Loucy (cell line): ENCODE results near the gene DTNB.

Experiments
- EZH2phosphoT487 ChIP-seq: fragments of 200-600 bp; IDR thresholded peaks from 2 replicates; pipeline ENCODE4 v1.6.1; 2018; ENCODE audit warnings: antibody characterized with exemption, mild to moderate bottlenecking, moderate library complexity, borderline replicate concordance
- TF ChIP-seq, protein P1 (sequence below): fragments of 200-600 bp; sonication (generic); conservative IDR thresholded peaks from 2 replicates; pipeline ENCODE4 v1.5.1; 2014; ENCODE audit warnings: mild to moderate bottlenecking, antibody characterized with exemption, low read length

DNA sequence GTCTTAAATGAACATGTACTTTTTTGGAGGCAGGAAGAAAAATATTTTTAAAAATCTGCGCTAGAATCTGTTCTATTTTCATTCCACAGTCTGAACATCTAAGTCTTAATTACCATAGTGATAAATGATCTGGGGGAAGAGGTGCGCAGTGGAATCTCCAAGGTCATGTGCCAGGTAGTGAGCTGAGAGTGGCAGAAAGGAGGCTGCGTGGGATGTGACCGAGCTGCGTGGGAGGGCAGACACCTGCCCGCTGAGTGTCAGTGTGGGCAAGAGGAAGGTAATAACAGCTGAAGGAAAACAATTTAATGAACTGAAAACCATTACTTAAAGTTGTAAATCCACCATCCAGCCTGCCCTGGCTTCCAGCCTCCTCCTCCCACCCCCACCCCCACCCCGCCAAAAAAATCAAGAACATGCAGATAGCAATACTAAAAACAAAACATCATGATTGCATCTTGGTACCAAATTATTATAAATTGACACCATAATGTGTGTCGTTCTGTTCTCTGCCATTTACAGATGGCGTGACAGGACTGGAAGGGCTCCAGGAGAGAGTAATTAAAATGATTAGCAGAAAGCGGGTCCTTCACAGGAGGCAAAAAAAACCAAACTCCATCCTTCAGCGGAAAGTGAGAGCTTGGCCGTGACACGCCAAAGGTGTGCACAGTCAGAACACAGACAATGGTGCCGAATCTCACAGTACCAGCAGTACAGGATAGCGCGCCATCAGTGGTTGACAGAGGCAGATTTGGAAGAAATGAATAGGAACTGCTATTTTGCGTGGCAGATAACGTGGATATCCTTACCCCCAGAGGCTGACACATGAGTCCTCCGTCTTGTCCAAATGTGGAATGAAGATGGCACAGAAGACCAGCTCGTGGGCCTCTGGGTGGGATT, 11.4 kb upstream of the DTNB start:
- TF ChIP-seq, protein P1, sequence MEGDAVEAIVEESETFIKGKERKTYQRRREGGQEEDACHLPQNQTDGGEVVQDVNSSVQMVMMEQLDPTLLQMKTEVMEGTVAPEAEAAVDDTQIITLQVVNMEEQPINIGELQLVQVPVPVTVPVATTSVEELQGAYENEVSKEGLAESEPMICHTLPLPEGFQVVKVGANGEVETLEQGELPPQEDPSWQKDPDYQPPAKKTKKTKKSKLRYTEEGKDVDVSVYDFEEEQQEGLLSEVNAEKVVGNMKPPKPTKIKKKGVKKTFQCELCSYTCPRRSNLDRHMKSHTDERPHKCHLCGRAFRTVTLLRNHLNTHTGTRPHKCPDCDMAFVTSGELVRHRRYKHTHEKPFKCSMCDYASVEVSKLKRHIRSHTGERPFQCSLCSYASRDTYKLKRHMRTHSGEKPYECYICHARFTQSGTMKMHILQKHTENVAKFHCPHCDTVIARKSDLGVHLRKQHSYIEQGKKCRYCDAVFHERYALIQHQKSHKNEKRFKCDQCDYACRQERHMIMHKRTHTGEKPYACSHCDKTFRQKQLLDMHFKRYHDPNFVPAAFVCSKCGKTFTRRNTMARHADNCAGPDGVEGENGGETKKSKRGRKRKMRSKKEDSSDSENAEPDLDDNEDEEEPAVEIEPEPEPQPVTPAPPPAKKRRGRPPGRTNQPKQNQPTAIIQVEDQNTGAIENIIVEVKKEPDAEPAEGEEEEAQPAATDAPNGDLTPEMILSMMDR, result no peak
- no peak for TF ChIP-seq EZH2phosphoT487
